DMS 273 (cell line): ENCODE measurements around the gene CCRL2.

Source experiments
- DNase-seq: peaks from one replicate; lab custom pipeline; 2025; ENCODE audit not compliant: unreplicated experiment; lab: John Stamatoyannopoulos, UW

CCRL2 gene

DNA sequence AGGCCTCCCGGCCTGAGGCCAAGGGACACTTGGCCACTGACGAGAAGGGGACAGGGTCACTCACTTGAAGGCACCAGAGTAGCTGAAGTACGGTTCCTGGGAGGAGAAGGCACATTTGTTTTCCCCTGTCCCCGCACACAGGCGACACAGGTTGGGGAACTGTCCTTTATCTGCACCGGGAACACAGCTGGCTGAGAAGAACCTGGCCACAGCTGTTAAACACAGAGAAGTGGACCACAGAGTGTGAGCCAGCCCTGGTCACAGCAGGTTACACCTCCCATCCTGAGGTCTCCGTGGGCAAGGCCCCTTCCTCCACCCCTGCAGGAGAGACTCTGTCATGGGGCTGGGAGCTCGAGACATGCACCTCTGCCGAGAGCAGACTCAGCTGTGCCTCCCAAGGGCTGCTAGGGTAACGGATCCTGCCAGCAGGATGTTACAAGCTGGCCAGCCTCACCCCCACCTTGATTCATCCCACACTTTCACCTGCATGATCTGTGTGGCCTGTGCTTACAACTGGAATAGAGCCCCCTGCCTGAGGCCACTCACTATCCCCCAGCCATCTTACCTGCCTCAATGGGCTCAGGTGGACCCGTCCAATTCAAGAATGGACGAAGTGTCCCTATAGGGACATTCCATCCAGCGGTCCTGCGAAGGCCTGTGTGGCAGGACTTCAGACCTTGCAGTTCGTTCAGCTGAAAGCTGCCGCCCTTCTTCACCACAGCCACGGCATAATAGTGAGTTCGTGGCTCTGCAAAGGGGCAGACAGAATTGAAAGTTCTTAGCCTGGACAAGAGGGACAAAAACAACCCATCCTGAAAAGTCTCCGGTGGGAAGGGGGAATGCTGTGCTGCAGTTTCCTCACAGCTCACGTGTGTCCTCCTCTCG lies 48.4 kb downstream of the CCRL2 start:
- no peak for DNase-seq

DNA sequence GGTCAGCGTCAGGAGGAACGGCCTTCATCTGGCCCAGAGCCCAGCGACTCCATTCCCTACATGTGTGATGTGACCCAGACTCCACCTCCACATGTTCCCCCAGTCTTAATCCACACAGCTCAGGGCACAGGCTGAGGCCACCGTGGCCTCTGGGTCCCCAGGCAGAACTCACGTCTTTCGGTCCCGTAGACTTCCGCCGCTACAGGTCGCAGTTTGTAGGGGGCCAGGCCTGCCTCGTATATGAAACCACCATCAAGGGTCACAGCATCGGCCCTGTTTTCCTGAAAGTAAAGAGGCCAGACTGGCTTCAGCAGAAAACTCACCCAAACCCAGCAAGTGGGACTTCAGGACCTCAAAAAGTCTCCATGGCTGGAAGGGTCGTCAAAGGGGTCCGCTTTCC lies 49.1 kb downstream of the CCRL2 start:
- DNase-seq, result no peak
